ENCODE data around the gene ZNF654. TPM values are rescaled to one million over a fixed set of nuclear protein-coding genes. Genes with fewer than 3 reads are reported as not detected.
"Not testable (repeated sequence)": the region's sequence is repeated elsewhere in the genome, so short reads cannot be mapped to it uniquely, and the experiment has no call there.

Gene ZNF654
- 10.0 TPM for polyA plus RNA-seq (ENCODE audit: insufficient read length)

DNA sequence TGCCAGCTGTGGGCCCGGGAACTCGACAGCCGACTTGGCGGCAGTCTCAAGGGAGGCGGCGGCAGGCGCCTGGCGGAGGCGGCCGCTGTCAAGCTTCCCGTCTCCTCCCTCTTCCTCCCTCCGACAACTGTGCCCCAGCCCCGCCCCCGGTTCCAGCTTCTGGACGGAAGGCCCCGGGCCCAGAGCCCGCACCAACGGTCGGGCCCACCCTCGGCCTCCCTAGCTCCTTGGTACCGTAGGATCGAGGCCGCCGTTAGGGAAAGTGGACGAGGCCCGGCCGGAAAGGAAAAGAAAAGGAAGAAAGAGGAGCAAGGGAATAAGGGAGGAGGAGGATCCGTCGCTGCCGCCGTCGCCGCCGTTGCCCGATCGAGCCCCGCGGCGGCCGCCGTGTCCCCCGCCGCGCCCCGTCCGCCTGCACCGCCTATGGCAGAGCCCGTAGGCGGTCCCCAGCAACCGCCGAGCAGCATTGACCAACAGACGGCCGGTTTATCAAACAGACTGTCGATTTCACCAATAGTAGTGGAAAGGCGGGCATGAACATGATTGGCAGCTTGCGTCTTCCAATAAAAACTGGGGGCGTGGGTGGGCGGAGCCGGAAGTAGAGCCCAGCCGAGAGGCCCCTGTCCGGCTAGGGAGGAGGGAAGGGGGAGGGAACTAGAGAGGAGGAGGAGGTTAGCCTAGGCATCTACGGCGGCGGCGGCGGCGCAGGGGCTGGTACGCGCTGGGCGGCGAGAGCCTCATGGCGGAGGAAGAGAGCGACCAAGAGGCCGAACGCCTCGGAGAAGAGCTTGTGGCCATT, at the start of gene ZNF654, which contains the start of gene CGGBP1:
ZNF654 (plus strand) TSS at position 675 of the 799 bp plus-strand sequence; CDS start at position 740, 65 bp downstream.
CGGBP1 (minus strand) TSS at position 425 of the 799 bp plus-strand sequence. CDS start 3,029 bp downstream, outside the sequence.
- DNase-seq (ENCODE audit: low read depth), result peak; percentile 96

DNA sequence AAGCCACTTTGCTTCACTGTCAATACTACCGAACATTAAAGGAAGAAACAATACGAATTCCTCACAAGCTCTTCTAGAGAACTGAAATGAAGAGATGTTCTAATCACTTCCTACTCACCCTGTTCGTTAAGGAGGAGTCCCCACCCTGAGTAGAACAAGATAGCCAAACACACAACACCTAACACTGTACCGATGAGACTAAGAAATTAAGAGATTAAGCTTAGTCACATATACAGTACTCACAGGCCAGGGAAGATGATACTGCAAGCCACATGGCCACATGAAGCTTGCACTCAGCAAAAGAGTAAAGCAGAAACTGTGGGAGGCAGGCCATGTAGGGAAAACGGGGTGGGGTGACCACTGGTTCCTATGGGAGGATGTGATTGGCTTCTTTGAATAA, 48.2 kb upstream of the ZNF654 start:
- DNase-seq (ENCODE audit: low read depth), result no peak

DNA sequence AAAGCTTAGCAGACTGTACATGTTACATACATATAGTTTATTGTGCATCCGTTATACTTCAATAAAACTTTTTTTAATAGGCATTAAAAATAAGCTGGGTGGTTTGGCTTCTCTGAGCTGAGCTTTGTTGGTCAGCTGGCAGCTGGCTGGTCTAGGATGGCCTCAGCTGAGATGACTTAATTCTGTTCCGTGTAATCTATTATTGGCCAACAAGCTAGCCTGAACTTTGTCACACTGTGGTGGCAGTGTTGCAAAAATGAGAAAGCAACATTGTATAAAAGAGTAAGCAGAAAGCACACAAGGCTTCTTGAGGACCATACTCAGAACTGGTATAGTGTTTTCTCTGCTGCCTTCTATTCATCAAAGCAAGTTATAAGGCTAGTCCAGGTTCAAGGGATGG, 45.5 kb upstream of the ZNF654 start:
- DNase-seq (ENCODE audit: low read depth), result no peak

- DNase-seq (ENCODE audit: low read depth), result not testable (repeated sequence)
Measured at GRCh38 chr3:88015656-88016055, 43.4 kb upstream of the ZNF654 start.

DNA sequence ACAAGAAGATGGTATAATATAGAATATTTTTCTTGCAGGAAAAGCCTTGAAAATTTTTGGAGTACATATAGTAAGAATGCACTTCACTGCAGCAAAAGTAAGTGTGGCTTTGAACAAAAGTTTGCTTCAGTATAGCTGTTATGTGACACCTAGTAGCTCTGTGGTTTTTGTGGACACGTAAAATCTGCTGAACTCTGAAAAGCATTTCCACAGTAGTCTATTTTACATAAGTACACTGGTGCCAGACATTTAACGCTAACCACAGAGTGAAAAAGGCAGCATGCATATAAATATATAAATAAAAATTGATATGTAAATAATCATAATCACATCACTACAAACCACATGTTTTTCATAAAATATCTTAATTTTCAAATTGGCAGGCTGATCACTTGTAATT, 40.0 kb upstream of the ZNF654 start:
- DNase-seq (ENCODE audit: low read depth), result no peak

DNA sequence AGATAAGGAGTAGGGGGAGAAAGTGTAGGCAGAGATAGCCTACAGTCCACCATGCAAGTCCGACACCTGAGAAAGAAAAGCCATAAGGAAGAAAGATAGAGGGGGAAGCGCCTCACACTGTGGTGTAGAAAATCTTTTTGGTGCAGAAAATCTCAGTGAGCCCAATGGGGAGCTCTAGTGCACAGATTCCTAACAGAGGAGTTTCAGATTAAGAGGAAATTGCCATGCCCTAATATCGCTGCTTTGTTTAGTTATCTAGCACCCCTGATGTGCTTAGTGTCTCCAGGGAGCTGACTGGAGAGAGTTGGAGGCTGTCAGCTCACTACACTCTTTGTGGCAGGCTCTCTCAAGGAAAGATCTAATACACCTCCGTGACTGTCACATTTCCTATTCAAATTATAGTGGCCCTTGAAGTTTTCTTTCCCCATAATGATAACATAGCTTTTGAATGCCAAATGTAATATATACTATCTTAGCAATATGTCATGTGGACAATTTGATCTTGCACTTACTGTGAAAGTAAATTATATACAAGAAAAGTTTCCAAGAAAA, 34.0 kb upstream of the ZNF654 start:
- no peak for DNase-seq (ENCODE audit: low read depth)

DNA sequence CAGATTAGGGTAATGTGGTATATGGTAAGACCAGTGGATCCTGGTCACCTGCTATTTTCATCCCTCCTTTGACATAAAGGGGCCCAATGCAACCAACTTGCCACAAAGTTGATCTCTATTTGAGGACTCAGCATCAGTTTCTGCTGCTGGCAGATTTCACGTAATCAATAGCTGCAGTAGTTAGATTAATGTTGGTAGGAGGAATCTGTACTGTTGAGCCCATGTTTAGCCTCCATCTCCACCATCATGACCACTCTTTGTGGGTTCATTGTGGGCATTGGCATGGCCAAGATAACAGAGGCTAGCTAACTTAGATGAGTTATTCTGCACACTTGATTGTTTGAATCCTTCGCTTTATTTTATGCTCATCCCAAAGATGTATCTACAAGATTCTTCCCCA, 30.2 kb upstream of the ZNF654 start:
- no peak for DNase-seq (ENCODE audit: low read depth)

GRCh38 chr3:88030210-88030609, 28.8 kb upstream of the ZNF654 start:
- DNase-seq (ENCODE audit: low read depth), result no peak

DNA sequence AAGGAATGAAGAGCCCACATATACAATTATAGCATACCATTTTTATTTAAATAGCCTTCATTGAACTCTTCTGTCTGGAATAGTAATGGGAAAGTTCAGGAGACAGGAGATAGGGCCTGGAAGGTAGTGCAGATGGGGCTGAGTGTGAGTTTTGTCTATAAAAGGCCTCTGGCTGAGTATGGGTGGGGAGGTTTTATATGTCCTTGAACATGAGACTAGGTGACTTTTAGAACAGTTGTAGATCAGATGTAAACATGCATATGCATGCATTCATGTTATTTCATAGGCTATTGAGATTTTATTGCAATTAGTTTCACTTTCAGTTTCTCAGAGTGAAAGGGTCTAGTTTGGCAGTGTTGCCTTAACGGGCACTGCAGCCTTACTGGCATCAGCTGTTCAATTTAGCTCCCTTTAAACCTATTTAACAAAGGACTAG, 27.4 kb upstream of the ZNF654 start:
- no peak for DNase-seq (ENCODE audit: low read depth)

DNA sequence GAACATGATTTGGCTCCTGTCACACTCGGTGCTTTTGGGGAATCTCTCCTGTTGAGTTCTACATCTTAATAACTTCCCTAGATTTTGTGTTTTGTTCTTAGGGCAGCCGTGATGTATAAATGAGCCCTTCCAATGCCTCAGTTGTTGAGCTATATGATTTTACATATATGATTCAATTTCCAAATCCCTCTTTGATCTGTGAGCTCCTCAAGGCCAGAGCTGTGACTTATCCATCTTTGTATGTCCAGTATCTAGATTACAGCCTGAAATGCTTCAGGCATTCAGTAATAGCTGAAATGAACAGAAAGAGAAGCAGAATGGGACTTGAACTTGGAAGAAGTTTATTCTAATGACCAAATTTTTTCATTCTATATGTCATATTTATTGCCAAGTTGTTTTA, 26.8 kb upstream of the ZNF654 start:
- no peak for DNase-seq (ENCODE audit: low read depth)

DNA sequence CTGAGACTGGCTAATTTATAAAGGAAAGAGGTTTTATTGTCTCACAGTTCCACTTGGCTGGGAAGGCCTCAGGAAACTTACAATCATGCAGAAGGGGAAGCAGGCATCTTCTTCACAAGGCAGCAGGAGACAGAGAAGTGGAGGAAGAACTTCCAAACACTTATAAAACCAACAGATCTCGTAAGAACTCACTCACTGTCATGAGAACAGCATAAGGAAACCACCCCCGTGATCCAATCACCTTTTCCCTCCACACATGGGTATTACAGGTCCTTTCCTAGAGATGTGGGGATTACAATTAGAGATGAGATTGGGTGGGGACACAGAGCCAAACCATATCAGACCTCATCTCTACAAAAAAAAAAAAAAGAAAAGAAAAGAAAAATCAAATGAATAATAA, 26.0 kb upstream of the ZNF654 start:
- DNase-seq (ENCODE audit: low read depth), result no peak

DNA sequence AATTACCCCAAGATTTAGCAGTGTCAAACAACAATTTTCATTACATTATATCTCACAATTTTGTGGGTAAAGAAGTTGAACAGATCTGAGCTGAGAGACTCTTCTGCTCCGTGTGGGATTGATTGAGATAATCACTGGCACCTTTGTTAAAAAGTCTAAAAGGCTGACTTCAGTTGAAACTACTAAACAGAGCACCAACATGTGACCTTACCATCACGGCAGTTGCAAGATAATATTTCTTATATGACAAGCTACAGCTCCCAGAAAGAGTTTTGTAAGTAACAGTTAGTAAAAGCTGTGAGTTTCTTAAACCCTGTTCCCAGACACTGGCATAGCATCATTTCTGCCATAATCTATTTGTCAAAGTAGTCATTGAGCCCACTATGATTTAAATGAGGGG, 25.2 kb upstream of the ZNF654 start:
- DNase-seq (ENCODE audit: low read depth), result no peak

DNA sequence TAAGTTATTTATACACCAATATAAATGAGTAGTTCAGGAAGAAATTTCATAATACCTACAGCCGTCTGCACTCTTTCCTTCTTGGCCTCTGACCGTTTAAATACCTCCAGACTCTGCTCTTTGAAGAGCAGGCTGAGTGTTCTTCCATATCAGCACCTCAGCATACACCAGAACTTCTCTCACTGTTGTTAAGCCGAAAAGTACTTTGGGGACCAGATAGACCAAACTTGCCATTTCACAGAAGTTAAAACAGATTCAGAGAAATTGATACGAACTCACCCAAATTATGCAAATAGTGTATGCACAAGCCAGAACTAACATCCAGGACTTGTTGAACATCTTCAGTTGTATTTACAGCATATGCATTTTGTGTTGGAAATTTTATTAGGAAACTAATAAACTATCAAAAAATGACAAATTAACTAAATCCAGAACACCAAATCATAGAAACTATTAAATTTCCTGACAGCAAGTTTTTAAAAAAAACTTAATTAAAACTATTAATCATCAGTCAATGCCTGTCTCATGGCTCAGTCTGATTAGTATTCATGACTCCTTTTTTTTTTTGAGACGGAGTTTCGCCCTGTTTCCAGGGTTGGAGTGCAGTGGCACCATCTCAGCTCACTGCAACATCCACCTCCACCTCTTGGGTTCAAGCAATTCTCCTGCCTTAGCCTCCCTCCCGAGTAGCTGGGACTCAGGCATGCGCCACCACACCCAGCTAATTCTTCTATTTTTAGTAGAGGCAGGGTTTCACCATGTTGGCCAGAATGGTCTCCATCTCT, 24.4 kb upstream of the ZNF654 start:
- DNase-seq (ENCODE audit: low read depth), result no peak

DNA sequence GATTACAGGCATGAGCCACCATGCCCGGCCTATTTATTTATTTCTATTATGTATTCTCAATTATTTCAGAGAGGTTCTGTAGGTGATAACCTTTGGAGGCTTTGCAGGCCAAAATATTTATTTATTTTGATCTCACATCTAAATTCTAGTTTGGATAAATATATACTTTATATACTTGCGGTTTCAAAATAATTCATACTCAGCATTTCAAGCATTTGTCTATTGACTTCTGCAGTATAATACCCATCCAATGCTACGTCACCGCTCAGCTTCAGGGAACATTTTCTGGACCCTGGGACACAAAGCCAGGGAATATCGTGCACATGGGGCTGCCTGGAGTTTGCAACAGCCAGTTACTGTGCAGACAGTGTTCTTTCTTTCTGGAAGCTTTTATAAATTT, 22.8 kb upstream of the ZNF654 start:
- DNase-seq (ENCODE audit: low read depth), result no peak

GRCh38 chr3:88038566-88038965, 20.5 kb upstream of the ZNF654 start:
- no peak for DNase-seq (ENCODE audit: low read depth)

- DNase-seq (ENCODE audit: low read depth), result no peak
Measured at GRCh38 chr3:88040529-88040928, 18.5 kb upstream of the ZNF654 start.

DNA sequence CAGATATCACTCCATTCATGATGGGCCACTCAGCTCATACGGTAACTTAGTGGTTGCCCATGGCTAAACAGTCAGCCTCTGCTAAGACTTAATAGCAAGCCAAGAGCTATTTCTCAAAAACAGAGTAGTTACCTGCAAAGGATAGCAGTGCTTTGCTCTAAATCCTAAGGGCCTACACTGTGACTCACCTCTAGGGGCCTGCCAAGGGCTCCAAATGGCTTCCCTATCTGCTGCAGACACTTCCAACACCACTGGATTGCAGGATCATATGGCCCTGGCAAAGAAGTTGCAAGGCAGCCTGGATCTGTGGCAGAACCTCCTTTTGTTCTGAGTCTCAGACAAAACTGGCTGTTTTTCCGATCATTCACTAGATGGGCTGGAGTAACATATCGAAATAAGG, 18.1 kb upstream of the ZNF654 start:
- no peak for DNase-seq (ENCODE audit: low read depth)

DNA sequence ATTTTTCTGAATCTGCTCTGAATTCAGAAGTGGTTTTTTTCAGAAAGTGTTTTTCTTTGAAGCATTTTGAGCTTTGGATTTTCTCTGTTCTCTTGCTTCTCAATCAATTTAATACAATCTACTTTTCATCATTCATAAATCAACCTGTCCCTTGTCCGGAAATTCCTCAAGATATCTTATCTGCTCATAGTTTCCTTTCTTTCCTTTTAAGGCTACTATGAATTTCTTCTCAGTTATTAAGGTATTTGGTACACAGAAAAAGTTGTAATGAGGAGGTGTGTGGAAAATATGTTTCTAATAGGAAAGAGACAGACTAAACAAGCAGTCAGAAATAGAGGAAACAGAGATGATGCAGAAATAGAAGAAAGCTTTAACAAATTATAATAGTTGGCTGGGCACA, 14.6 kb upstream of the ZNF654 start:
- no peak for DNase-seq (ENCODE audit: low read depth)

- no peak for DNase-seq (ENCODE audit: low read depth)
Measured at GRCh38 chr3:88046766-88047165, 12.3 kb upstream of the ZNF654 start.

DNA sequence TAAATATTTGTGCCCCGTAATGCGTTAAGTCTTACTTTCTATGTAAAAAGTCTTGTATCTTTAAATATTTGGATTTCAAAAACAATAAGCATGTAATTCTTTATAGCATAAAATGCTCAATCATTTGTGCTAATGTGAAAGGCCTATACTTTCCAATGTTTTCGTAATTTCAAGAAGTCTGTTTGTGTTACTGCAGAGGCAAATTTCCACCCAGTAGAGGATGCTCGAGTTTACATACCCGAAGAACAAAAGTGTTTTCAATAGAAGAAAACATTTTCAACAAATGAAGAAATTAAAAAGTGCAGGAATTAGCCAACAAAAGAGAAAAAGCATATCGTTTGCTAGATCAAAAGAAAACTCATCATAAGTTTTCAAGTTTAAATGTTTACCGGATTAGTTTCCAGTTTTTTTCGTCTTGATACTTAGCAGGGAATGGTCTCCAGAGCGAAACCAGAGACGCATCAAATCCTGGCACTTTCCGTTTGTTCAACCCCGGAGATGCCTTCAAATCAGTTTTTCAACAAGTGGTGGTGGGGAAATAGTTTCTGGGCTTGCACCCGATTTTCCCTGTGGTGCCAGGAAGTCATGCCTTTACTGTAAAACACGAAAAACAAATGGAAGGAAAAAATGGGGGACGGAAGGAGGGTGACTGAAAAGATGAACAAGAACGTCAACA, 1.3 kb upstream of the ZNF654 start:
- DNase-seq (ENCODE audit: low read depth), result no peak

GRCh38 chr3:88058306-88058580, 812 bp upstream of the ZNF654 start:
- no peak for DNase-seq (ENCODE audit: low read depth)
